Pancreas (tissue), 10 donors: ENCODE measurements around the gene HDAC4. TPM values are rescaled to one million over a fixed set of nuclear protein-coding genes. Genes with fewer than 3 reads are reported as not detected.

Experiments used
- ATAC-seq, 4 donors: fragments of 200-7000 bp; cut with Tn5 transposase; one replicate each; pipeline versions ENCODE4 v1.8.0 to v1.9.1; 2020; ENCODE audit warnings: mild to moderate bottlenecking in 4 of 4, moderate library complexity in 4 of 4
- DNase-seq, 6 donors: peaks; one replicate each; pipeline ENCODE4 v3.0.0-alpha.2; 2020
- FAIRE-seq: peaks from 2 replicates; lab custom pipeline; 2012; peaks lifted over from hg19 to GRCh38; lab: Jason Lieb, UNC
- H3K27ac ChIP-seq, 4 donors: fragments of 200-600 bp; sonication (generic); 1 replicate in 3 of 4; 2 replicates in 1 of 4; pipeline versions ENCODE4 v1.5.0 to v1.8.0; 2020
- H3K27me3 ChIP-seq, 4 donors: fragments of 200-600 bp; one replicate each; pipeline ENCODE4 v1.8.0; 2021
- H3K36me3 ChIP-seq, 3 donors: fragments of 200-600 bp; sonication (generic) in 1 of 3; one replicate each; pipeline versions ENCODE4 v1.5.0 to v1.8.0; 2020 to 2021
- H3K4me1 ChIP-seq, 3 donors: fragments of 200-600 bp; one replicate each; pipeline ENCODE4 v1.8.0; 2021
- H3K4me3 ChIP-seq, 4 donors: fragments of 200-600 bp; sonication (generic) in 2 of 4; one replicate each; pipeline versions ENCODE4 v1.5.0 to v1.8.0; 2020 to 2021
- H3K9me3 ChIP-seq, 4 donors: fragments of 200-600 bp; one replicate each; pipeline ENCODE4 v1.8.0; 2021
- CTCF ChIP-seq, 4 donors: fragments of 200-600 bp; sonication (generic) in 3 of 4; IDR thresholded peaks; one replicate each; pipeline versions ENCODE4 v1.5.0 to v1.8.0; 2021; ENCODE audit warnings: antibody characterized with exemption in 4 of 4
- WGBS, 2 donors: extraction: QIAGEN DNeasy Blood & Tissue Kit; methylation state at CpG; one replicate each; pipeline ENCODE4 v1.1.7; 2013; 5-methylcytosine and 5-hydroxymethylcytosine counted together
- intact Hi-C, 3 donors: fragments of 100-400 bp; cut with DNase I; formaldehyde crosslinking; loops; one replicate each; pipeline versions ENCODE4 v1.11.1 to v1.14.2; 2022
- polyA plus RNA-seq, 2 donors: library from polyadenylated mRNA; stranded (reverse); fragments of 200-250 nt; gene quantifications; one replicate each; pipeline ENCODE4 v1.2.3, GENCODE V29; 2013
- total RNA-seq, 6 donors: library from RNA; stranded (reverse); fragmentation: NEBNext Ultra II Directional in 4 of 6; extraction: Animal tissue kit (Norgen Biotek cat#: 25700) in 4 of 6; gene quantifications; one replicate each; pipeline versions ENCODE4 v1.2.1 to v1.2.4, GENCODE V29; 2021 to 2023
- donor health status: healthy with polysubstance abuse.
- donor health status: DM: no; HTN: no; CAD: no; lungs with moderate emphysema.
- donor health status: DM: no; HTN: no; CAD: no.
- donor health status: control.
- donor health status: control.
- donor health status: Bipolar disorder and iron deficiency.
- donor health status: DM: yes; HTN: yes; CAD: no.
- donor health status: DM: no; HTN: no; CAD: no.
- donor health status: DM: no; HTN: no; CAD: no.
- donor health status: DM: yes; HTN: yes; CAD: no.

Gene HDAC4
- total and polyA plus RNA-seq, 8 donors: 8.2 to 31.8 (median 16.6) TPM

- H3K36me3 ChIP-seq: no peaks in the 10 kb centered on the region
- no peak for ATAC-seq
- no peak for DNase-seq
- no peak overlapping the region for H3K27ac ChIP-seq
- no peaks in the 10 kb centered on the region for H3K27me3 ChIP-seq
- no peak for FAIRE-seq
- no peaks in the 10 kb centered on the region for H3K9me3 ChIP-seq
- WGBS, 2 donors: 95 to 97% methylated on average over 3 of the region's 3 CpGs
- H3K4me3 ChIP-seq: no peak overlapping the region
- peaks cover 0 to 3% (median 0%) of the 10 kb centered on the region in 3 donors for H3K4me1 ChIP-seq
- intact Hi-C loops: no loop called here
- TF ChIP-seq CTCF (IDR thresholded peaks at IDR 0.05): no peak
Observed at GRCh38 chr2:239206851-239207250, 194.0 kb downstream of the HDAC4 start.

- no peak for TF ChIP-seq CTCF (IDR thresholded peaks at IDR 0.05)
Observed at GRCh38 chr2:239206042-239206441, 194.8 kb downstream of the HDAC4 start.

GRCh38 chr2:239204876-239205468 is 195.8 kb downstream of the HDAC4 start:
- 68 to 77% methylated on average over 11 of the region's 11 CpGs for WGBS, 2 donors
- Histone ChIP-seq H3K4me1 (peaks cover 0 to 3% (median 0%) of the 10 kb centered on the region in 3 donors), H3K9me3 (no peaks in the 10 kb centered on the region), H3K4me3 (no peak overlapping the region), H3K36me3 (no peaks in the 10 kb centered on the region), H3K27ac (no peak overlapping the region), H3K27me3 (no peaks in the 10 kb centered on the region)
- TF ChIP-seq CTCF (IDR thresholded peaks at IDR 0.05): no peak
- peak in 1 of 6 donors; percentile 27 for DNase-seq
- FAIRE-seq: no peak
- no peak for ATAC-seq
- intact Hi-C loops: no loop called here

More at GRCh38 chr2:239206042-239206441, 194.8 kb downstream of the HDAC4 start:
- DNase-seq (no peak), FAIRE-seq (no peak), ATAC-seq (no peak)
- Histone ChIP-seq H3K27me3 (no peaks in the 10 kb centered on the region), H3K9me3 (no peaks in the 10 kb centered on the region), H3K4me1 (peaks cover 0 to 3% (median 0%) of the 10 kb centered on the region in 3 donors), H3K27ac (no peak overlapping the region), H3K36me3 (no peaks in the 10 kb centered on the region), H3K4me3 (no peak overlapping the region)
- 94 to 97% methylated on average over 5 of the region's 5 CpGs for WGBS, 2 donors
- intact Hi-C loops: no loop called here

GRCh38 chr2:239204136-239204875 is 196.5 kb downstream of the HDAC4 start:
- intact Hi-C loops: no loop called here
- no peak for FAIRE-seq
- H3K9me3 ChIP-seq: no peaks in the 10 kb centered on the region
- peak in 2 of 6 donors; percentile 31 to 33 for DNase-seq
- 94 to 96% methylated on average over 28 of the region's 28 CpGs for WGBS, 2 donors
- H3K27me3 ChIP-seq: no peaks in the 10 kb centered on the region
- peaks cover 0 to 3% (median 0%) of the 10 kb centered on the region in 3 donors for H3K4me1 ChIP-seq
- no peak for ATAC-seq
- H3K4me3 ChIP-seq: no peak overlapping the region
- no peak overlapping the region for H3K27ac ChIP-seq
- TF ChIP-seq CTCF (IDR thresholded peaks at IDR 0.05): no peak
- H3K36me3 ChIP-seq: no peaks in the 10 kb centered on the region
